Omental fat pad (tissue), 4 donors: ENCODE measurements around the gene CCDC171. TPM values are rescaled to one million over a fixed set of nuclear protein-coding genes. Genes with fewer than 3 reads are reported as not detected.

ENCODE experiments used
- ATAC-seq: fragments of 150-250 bp; one replicate; pipeline ENCODE4 v1.9.1; 2016; ENCODE audit warnings: mild to moderate bottlenecking, moderate library complexity; ENCODE audit not compliant: low FRiP score
- DNase-seq: peaks from one replicate; pipeline ENCODE4 v3.0.0-alpha.2; 2019; ENCODE audit warnings: low spot score
- CTCF ChIP-seq, 3 donors: fragments of 450-650 bp; IDR thresholded peaks; one replicate each; pipeline ENCODE4 v1.5.1; 2016 to 2017; ENCODE audit warnings: antibody characterized with exemption in 3 of 3, mild to moderate bottlenecking in 3 of 3, moderate library complexity in 2 of 3
- total RNA-seq, 4 donors: library from RNA; depleted of rRNA; stranded (reverse); fragments of >200 nt; gene quantifications; one replicate each; pipeline ENCODE4 v1.1.0, GENCODE V29; 2016

CCDC171 gene
- total RNA-seq, 4 donors from 2014 or later = 1.1 to 5.0 (median 2.1) TPM

GRCh38 chr9:16000811-16001210 is 448.0 kb downstream of the CCDC171 start:
- no peak for ATAC-seq
- TF ChIP-seq CTCF (IDR thresholded peaks at IDR 0.05) = no peak
- DNase-seq = no peak

DNA sequence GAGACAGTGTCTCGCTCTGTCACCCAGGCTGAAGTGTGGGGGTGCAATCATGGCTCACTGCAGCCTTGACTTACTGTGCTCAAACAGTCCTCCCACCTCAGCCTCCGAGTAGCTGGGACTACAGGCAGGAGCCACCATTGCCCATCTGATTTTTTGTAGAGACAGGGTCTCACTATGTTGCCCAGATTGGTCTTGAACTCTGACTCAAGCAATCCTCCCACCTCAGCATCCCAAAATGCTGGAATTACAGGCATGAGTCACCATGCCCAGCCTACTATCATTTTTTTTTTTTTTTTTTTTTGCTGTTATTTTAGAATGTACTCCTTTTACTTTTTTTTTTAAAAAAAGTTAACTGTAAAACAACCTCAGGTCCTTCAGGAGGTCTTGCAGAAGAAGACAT is 449.0 kb downstream of the CCDC171 start:
- DNase-seq (no peak), ATAC-seq (no peak)
- TF ChIP-seq CTCF (IDR thresholded peaks at IDR 0.05) = no peak

DNA sequence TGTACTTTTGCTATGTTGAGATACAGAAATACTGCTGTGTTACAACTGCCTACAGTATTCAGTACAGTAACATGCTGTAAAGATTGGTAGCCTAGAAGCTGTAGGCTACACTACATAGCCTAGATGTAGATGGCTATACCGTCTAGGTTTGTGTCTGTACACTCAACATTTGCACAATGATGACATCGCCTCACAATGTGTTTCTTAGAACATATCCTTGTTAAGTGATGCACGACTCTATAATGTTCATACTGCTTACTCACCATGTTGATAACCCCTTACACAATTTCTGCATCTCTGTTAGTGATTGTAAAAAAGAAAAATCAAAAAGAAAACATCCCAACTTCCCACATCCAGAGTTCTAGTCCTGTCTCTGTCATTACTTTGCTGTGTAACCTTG is 450.0 kb downstream of the CCDC171 start:
- DNase-seq (no peak), ATAC-seq (no peak)
- no peak for TF ChIP-seq CTCF (IDR thresholded peaks at IDR 0.05)

GRCh38 chr9:16003785-16004184 is 450.9 kb downstream of the CCDC171 start:
- TF ChIP-seq CTCF (IDR thresholded peaks at IDR 0.05) = no peak
- ATAC-seq (no peak), DNase-seq (no peak)

DNA sequence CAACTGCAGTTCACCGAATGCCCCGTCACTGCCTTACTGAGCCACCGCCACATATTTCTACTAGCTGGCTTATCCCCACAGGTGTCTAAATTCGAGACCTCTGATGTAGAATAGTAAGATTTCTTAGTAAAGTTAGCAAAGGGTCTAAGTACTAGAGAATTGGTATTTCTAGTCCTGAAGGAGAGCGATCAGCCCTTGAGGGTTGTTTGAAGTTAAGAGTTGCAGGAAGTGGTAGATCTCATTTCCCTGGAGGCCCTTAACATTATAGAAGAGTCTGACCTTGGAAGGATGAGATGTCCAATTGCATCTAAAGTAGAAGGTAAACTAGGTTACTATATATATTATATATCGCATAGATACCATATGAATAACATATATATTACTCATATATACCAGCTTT is 451.8 kb downstream of the CCDC171 start:
- TF ChIP-seq CTCF (IDR thresholded peaks at IDR 0.05) = no peak
- no peak for ATAC-seq
- DNase-seq = no peak

DNA sequence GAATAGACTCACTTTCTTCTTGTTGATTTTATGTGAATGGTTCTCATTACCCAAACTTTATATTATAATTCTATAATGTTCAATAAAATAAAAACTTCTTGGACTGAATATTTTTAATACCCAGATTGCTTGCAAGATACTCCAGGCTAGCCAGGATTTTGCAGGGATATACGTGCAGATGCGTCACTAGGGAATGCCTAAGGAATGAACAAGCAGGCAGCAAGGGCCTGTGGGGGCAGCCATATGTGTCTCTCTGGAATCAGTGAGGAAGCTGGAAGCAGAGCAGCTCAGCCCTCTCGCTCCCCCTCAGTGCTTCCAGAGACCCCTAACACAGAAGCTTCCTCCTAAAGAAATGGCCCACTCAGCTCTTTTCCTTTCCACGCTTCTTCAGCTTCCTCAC is 457.4 kb downstream of the CCDC171 start:
- DNase-seq (no peak), ATAC-seq (no peak)
- no peak for TF ChIP-seq CTCF (IDR thresholded peaks at IDR 0.05)

GRCh38 chr9:16012621-16013020 is 459.8 kb downstream of the CCDC171 start:
- ATAC-seq (no peak), DNase-seq (no peak)
- TF ChIP-seq CTCF (IDR thresholded peaks at IDR 0.05) = no peak
